HG02870 (cell line): ENCODE results near the gene CNMD.
A peak's percentile ranks its signal among the peaks of the same experiment; 100 is the strongest.
"Not testable (repeated sequence)": the region's sequence is repeated elsewhere in the genome, so short reads cannot be mapped to it uniquely, and the experiment has no call there.

Experiments
- ATAC-seq: cut with Tn5 transposase; IDR thresholded peaks from one replicate; pipeline ENCODE4 v1.9.1; 2021; ENCODE audit warnings: mild to moderate bottlenecking, moderate library complexity; ENCODE audit not compliant: unreplicated experiment

CNMD gene

DNA sequence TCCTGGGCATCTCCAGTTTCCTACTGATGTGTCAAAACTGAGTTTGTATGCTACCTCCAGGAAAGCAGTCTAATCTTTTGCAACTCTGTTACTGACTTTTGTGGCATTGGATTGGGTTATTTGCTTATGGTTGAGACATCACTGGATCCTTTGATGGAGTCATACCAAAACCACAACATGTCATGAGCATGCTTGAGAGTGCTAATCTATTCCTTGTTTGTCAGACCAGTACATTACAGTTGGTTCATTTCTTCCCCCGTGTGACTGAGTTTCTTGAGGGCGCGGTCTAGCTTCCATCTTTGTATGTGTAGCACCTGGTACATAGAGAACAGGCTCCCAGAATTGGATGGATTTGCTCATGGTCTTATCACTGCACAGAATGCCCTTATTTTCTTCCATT is 43.8 kb downstream of the CNMD start:
- peak; percentile 91 for ATAC-seq

- ATAC-seq: no peak
Observed at GRCh38 chr13:52686376-52686775, 53.2 kb downstream of the CNMD start.

- not testable (repeated sequence) for ATAC-seq
Observed at GRCh38 chr13:52685806-52686205, 53.8 kb downstream of the CNMD start.

- no peak for ATAC-seq
Observed at GRCh38 chr13:52677823-52678222, 61.8 kb downstream of the CNMD start.

DNA sequence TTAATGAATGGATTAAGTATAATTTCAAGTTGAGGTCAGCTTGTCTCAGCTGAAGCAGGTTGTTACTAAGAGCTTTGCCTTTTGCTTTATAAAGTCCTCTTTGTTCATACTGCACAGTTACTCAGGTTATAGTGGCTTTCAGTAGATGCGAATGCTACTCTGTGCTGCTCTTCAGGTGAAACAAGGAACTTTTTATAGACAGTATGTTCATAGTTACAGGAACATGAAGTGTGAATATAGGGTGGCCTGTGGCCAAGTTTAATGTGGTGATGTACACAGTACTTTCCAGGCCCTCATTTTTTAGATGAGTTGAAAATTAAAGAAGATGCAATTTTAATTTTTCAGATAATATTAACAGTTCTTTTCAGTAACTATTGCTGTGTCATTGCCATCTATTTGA is 66.2 kb downstream of the CNMD start:
- no peak for ATAC-seq

DNA sequence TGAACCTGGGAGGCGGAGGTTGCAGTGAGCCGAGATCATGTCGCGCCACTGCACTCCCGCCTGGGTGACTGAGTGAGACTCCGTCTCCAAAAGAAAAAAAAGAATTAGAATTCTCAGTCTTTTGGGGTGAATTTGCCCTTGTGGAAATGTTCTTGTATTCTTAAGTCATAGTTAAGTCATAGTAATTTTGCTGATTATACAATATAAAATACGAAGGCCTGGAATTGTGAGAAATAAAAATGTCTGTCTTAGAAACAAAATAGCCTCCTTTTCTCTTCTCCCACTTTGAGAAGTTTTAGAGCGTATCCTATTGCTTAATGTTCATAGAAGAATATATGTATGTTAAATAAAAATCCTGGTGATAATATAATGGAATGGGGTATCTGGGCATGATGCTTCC is 68.9 kb downstream of the CNMD start:
- no peak for ATAC-seq

GRCh38 chr13:52669677-52670076 is 69.9 kb downstream of the CNMD start:
- no peak for ATAC-seq

GRCh38 chr13:52665325-52665724 is 74.3 kb downstream of the CNMD start:
- no peak for ATAC-seq

DNA sequence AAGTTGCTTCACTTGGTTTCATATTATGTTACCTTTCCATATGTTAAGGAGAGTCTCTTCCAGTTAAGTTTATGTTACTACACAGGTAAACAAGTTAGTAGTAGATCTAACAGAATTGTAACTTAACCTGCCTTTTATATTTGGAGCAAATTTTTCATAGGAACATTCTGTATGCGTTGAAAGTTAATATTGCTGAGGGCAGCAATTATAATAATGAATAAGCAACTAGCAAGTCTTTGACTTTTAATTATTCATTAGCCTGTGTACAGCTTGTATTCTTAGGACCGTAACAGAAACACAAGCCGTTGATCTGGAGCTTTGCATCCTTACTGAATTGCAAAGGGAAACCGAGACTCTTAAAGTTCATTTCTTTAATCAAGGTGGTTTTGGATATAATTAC is 75.3 kb downstream of the CNMD start:
- no peak for ATAC-seq

DNA sequence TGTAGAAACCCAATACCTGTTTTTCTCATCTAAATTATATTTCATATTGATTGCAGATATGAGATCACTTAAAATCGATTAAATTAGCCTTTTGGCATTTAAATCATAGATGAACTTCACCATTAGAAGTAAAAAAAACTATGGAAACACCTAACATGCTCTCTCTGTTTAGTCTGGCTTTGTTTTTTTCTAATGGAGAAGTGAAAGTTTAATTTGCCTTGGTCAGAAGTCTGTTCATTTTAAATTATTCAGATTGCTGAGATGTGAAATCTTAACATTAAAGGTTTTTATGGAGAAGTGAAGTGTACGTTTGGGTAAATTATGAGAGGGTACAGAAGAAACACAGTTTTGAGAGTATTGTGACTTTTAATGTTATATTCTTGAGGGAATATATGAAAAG is 80.3 kb downstream of the CNMD start:
- ATAC-seq: no peak
